ENCODE measurements around the gene ANXA9.

The ANXA9 gene

GRCh38 chr1:151008244-151009205 lies 26.4 kb downstream of the ANXA9 start, which contains the start of gene PRUNE1:
PRUNE1 (plus strand) TSS chr1:151008449; CDS start chr1:151008633, 184 bp downstream.
- no peak for TF ChIP-seq CTCF (IDR thresholded peaks at IDR 0.05; ENCODE audit: insufficient read depth, low read depth, low read length, missing control alignments)
- peak; percentile 97 for DNase-seq (ENCODE audit: low read depth)
- H3K4me3 ChIP-seq (ENCODE audit: low read depth, low read length): peak within 1 kb of the TSS; percentile 99

- peak overlapping the region; percentile 99 for H3K4me3 ChIP-seq (ENCODE audit: low read depth, low read length)
- no peak for TF ChIP-seq CTCF (IDR thresholded peaks at IDR 0.05; ENCODE audit: insufficient read depth, low read depth, low read length, missing control alignments)
- DNase-seq (ENCODE audit: low read depth): no peak
Measured at GRCh38 chr1:151009206-151009587, 27.1 kb downstream of the ANXA9 start.

- no peak overlapping the region for H3K4me3 ChIP-seq (ENCODE audit: low read depth, low read length)
Measured at GRCh38 chr1:151009674-151010345, 27.7 kb downstream of the ANXA9 start.

GRCh38 chr1:151010346-151010726 lies 28.2 kb downstream of the ANXA9 start:
- no peak for TF ChIP-seq CTCF (IDR thresholded peaks at IDR 0.05; ENCODE audit: insufficient read depth, low read depth, low read length, missing control alignments)
- DNase-seq (ENCODE audit: low read depth): no peak
- H3K4me3 ChIP-seq (ENCODE audit: low read depth, low read length): no peak overlapping the region

More at GRCh38 chr1:151009674-151010345, 27.7 kb downstream of the ANXA9 start:
- no peak for TF ChIP-seq CTCF (IDR thresholded peaks at IDR 0.05; ENCODE audit: insufficient read depth, low read depth, low read length, missing control alignments)
- no peak for DNase-seq (ENCODE audit: low read depth)

GRCh38 chr1:151011154-151011850 lies 29.2 kb downstream of the ANXA9 start:
- no peak for DNase-seq (ENCODE audit: low read depth)
- TF ChIP-seq CTCF (IDR thresholded peaks at IDR 0.05; ENCODE audit: insufficient read depth, low read depth, low read length, missing control alignments): no peak
- no peak overlapping the region for H3K4me3 ChIP-seq (ENCODE audit: low read depth, low read length)

- DNase-seq (ENCODE audit: low read depth): no peak
- TF ChIP-seq CTCF (IDR thresholded peaks at IDR 0.05; ENCODE audit: insufficient read depth, low read depth, low read length, missing control alignments): no peak
- no peak overlapping the region for H3K4me3 ChIP-seq (ENCODE audit: low read depth, low read length)
Measured at GRCh38 chr1:151012684-151013471, 30.8 kb downstream of the ANXA9 start.
